K562 (cell line): ENCODE measurements around the gene HMGCL. TPM values are rescaled to one million over a fixed set of nuclear protein-coding genes. Genes with fewer than 3 reads are reported as not detected.

ENCODE experiments used
- AFF1 ChIP-seq, 2 experiments: fragments of 450-650 bp; IDR thresholded peaks; 2 replicates each; pipeline ENCODE4 v1.6.1; 2018; ENCODE audit warnings: mild to moderate bottlenecking in 2 of 2, low read depth in 1 of 2; ENCODE audit not compliant: partially characterized antibody in 2 of 2
- BRD9 ChIP-seq: fragments of 450-650 bp; IDR thresholded peaks from 2 replicates; pipeline ENCODE4 v1.6.1; 2018; ENCODE audit warnings: low read depth; ENCODE audit not compliant: partially characterized antibody
- CBX3 ChIP-seq, 2 experiments: IDR thresholded peaks; 1 replicate in 1 of 2; 2 replicates in 1 of 2; pipeline ENCODE4 v1.6.1; 2012; ENCODE audit warnings: inconsistent platforms in 2 of 2, low read length in 2 of 2, borderline replicate concordance in 1 of 2, control low read depth in 1 of 2
- CEBPG ChIP-seq, 3 experiments: fragments of 200-800 bp in 1 of 3; sonication (Bioruptor generic) in 1 of 3; sonication (generic) in 1 of 3; formaldehyde crosslinking in 1 of 3; IDR thresholded peaks in 2 of 3; conservative IDR thresholded peaks in 1 of 3; 2 replicates each; pipeline versions ENCODE4 v1.6.1 to v1.8.0; 2016 to 2022; ENCODE audit warnings: missing compliant biosample characterization in 2 of 3, missing genetic modification characterization in 2 of 3, mild to moderate bottlenecking in 1 of 3, missing genetic modification reagents in 1 of 3
- CEBPZ ChIP-seq: fragments of 150-350 bp; IDR thresholded peaks from 2 replicates; pipeline ENCODE4 v1.6.1; 2014; ENCODE audit warnings: low read depth, mild to moderate bottlenecking, low read length, borderline replicate concordance
- CTBP1 ChIP-seq: fragments of 450-650 bp; IDR thresholded peaks from 2 replicates; pipeline ENCODE4 v1.6.1; 2016; ENCODE audit warnings: borderline replicate concordance
- EHMT2 ChIP-seq: fragments of 450-650 bp; IDR thresholded peaks from 2 replicates; pipeline ENCODE4 v1.6.1; 2018; ENCODE audit warnings: antibody characterized with exemption
- JUND ChIP-seq, 2 experiments: IDR thresholded peaks; 2 replicates in 1 of 2; 3 replicates in 1 of 2; pipeline ENCODE4 v1.6.1; 2011; ENCODE audit warnings: borderline replicate concordance in 2 of 2, low read depth in 2 of 2, low read length in 2 of 2, improper control_type of control experiment in 1 of 2, missing biosample characterization in 1 of 2, missing genetic modification characterization in 1 of 2, missing genetic modification reagents in 1 of 2
- PREB ChIP-seq: sonication (generic); formaldehyde crosslinking; IDR thresholded peaks from 2 replicates; pipeline ENCODE4 v1.8.1; 2023; ENCODE audit warnings: mild to moderate bottlenecking, missing genetic modification reagents
- RAD51 ChIP-seq: fragments of 450-650 bp; IDR thresholded peaks from 2 replicates; pipeline ENCODE4 v1.7.1; 2016; ENCODE audit warnings: low read depth, mild to moderate bottlenecking, borderline replicate concordance
- RFX7 ChIP-seq: fragments of 250-450 bp; sonication (Bioruptor Pico); IDR thresholded peaks from 2 replicates; pipeline ENCODE4 v1.5.1; 2021; ENCODE audit warnings: mild to moderate bottlenecking
- SMARCA5 ChIP-seq: fragments of 450-650 bp; IDR thresholded peaks from 2 replicates; pipeline ENCODE4 v1.6.1; 2016
- SMARCE1 ChIP-seq: fragments of 450-650 bp; IDR thresholded peaks from 2 replicates; pipeline ENCODE4 v1.7.1; 2016; ENCODE audit warnings: mild to moderate bottlenecking
- ZNF133 ChIP-seq: fragments of 250-450 bp; sonication (Bioruptor Pico); IDR thresholded peaks from 2 replicates; pipeline ENCODE4 v1.4.0; 2020; ENCODE audit warnings: mild to moderate bottlenecking
- ZNF175 ChIP-seq: fragments of 200-800 bp; sonication (Bioruptor generic); IDR thresholded peaks from 2 replicates; pipeline ENCODE4 v1.6.1; 2016; ENCODE audit warnings: low read depth, mild to moderate bottlenecking, missing genetic modification characterization, missing compliant biosample characterization
- ZNF764 ChIP-seq: fragments of 250-450 bp; sonication (Bioruptor Pico); IDR thresholded peaks from 2 replicates; pipeline ENCODE4 v1.4.0; 2020; ENCODE audit warnings: low read depth, mild to moderate bottlenecking, moderate library complexity
- polyA plus RNA-seq, 8 experiments: library from polyadenylated mRNA; depleted of rRNA in 4 of 8; stranded (reverse) in 5 of 8; unstranded in 3 of 8; fragments of >200 nt; fragmentation: Nextera tagmentation in 2 of 8; fragmentation: Illumina TruSeq in 1 of 8; extraction: Ambion mirVana in 2 of 8; extraction: Trizol in 1 of 8; gene quantifications; 2 replicates each; pipeline versions ENCODE4 v1.2.1 to v1.2.3, GENCODE V29; 2011 to 2014; ENCODE audit warnings: inconsistent platforms in 1 of 8, missing spikeins in 1 of 8
- total RNA-seq, 7 experiments: library from RNA; depleted of rRNA in 6 of 7; stranded (reverse); fragments of >200 nt in 6 of 7; fragmentation: Illumina TruSeq in 2 of 7; extraction: Trizol in 2 of 7; gene quantifications; 2 replicates each; pipeline versions ENCODE4 v1.2.1 to v1.2.3, GENCODE V29; 2011 to 2021; ENCODE audit warnings: low replicate concordance in 1 of 7

The HMGCL gene
- total and polyA plus RNA-seq, 9 of the 15 experiments (the other 6 are each of a cell fraction or from before 2014, with no cell fraction given) = 18.0 to 82.2 (median 24.2) TPM

- 0 out of 2 replicates have a peak, but pooled peaks have one; percentile 27 for TF ChIP-seq JUND (IDR thresholded peaks at IDR 0.05; ENCODE audit: borderline replicate concordance, low read depth, low read length)
- TF ChIP-seq JUND (tag; IDR thresholded peaks at IDR 0.05; ENCODE audit: borderline replicate concordance, low read depth, low read length) = no peak; the same call in 2 of the 3 replicates
- TF ChIP-seq ZNF764 (CRISPR knock-in tag) = peak; percentile 78
- TF ChIP-seq BRD9 = peak; percentile 46
- TF ChIP-seq ZNF175 (CRISPR knock-in tag) = no peak
- TF ChIP-seq ZNF133 = no peak
- TF ChIP-seq CEBPZ = no peak
- TF ChIP-seq CEBPG (CRISPR knock-in tag; IDR thresholded peaks at IDR 0.05) = peak; percentile 36; the same call in 1 of the 2 replicates
- TF ChIP-seq CEBPG (tag; conservative IDR thresholded peaks at IDR 0.05 in 1 of 2, IDR thresholded peaks at IDR 0.05 in 1 of 2) = no peak
- TF ChIP-seq AFF1 (IDR thresholded peaks at IDR 0.05; ENCODE audit: low read depth in 1 of 2, partially characterized antibody in 2 of 2) = peak in 1 of 2 experiments; percentile 44
- no peak for TF ChIP-seq PREB (CRISPR knock-in tag)
- peak in 1 of 2 experiments; percentile 47; a peak in 1 of 3 replicates for TF ChIP-seq CBX3 (IDR thresholded peaks at IDR 0.05; ENCODE audit: borderline replicate concordance in 1 of 2, low read length in 2 of 2)
- TF ChIP-seq SMARCA5 = peak; percentile 60; the same call in 1 of the 2 replicates
- peak; percentile 79 for TF ChIP-seq CTBP1
- no peak for TF ChIP-seq RAD51
- no peak for TF ChIP-seq RFX7 (CRISPR knock-in tag)
- TF ChIP-seq EHMT2 = peak; percentile 69; the same call in 1 of the 2 replicates
- TF ChIP-seq SMARCE1 = peak; percentile 68; the same call in 1 of the 2 replicates
These were observed 14.2 kb downstream of the HMGCL start (continued) for GRCh38 chr1:23810818-23811540.
